Esophagus squamous epithelium (tissue), 5 donors: Measurements from ENCODE around the gene GRK5. TPM values are rescaled to one million over a fixed set of nuclear protein-coding genes. Genes with fewer than 3 reads are reported as not detected.
"Not testable (repeated sequence)": the region's sequence is repeated elsewhere in the genome, so short reads cannot be mapped to it uniquely, and the experiment has no call there.

Experiments used
- DNase-seq: peaks from one replicate; lab custom pipeline; 2025; lab: John Stamatoyannopoulos, UW
- H3K27ac ChIP-seq, 4 donors: fragments of 200-600 bp; sonication (generic); one replicate each; pipeline ENCODE4 v1.5.1; 2016 to 2019; ENCODE audit warnings: mild to moderate bottlenecking in 1 of 4
- H3K27me3 ChIP-seq, 4 donors: fragments of 200-600 bp; sonication (generic); 1 replicate in 3 of 4; 2 replicates in 1 of 4; pipeline versions ENCODE4 v1.5.1 to v1.6.0; 2017 to 2021; ENCODE audit warnings: antibody characterized with exemption in 1 of 4
- H3K36me3 ChIP-seq, 3 donors: fragments of 200-600 bp; sonication (generic); one replicate each; pipeline ENCODE4 v1.5.1; 2016 to 2019
- H3K4me1 ChIP-seq, 3 donors: fragments of 200-600 bp; sonication (generic); one replicate each; pipeline ENCODE4 v1.5.1; 2017 to 2019
- H3K4me3 ChIP-seq, 4 donors: fragments of 200-600 bp; sonication (generic); 1 replicate in 3 of 4; 2 replicates in 1 of 4; pipeline ENCODE4 v1.5.1; 2016 to 2019; ENCODE audit warnings: mild to moderate bottlenecking in 2 of 4, moderate library complexity in 1 of 4
- H3K9me3 ChIP-seq, 3 donors: fragments of 200-600 bp; sonication (generic); one replicate each; pipeline ENCODE4 v1.5.1; 2016 to 2019
- POLR2A ChIP-seq, 4 donors: fragments of 450-650 bp; IDR thresholded peaks; one replicate each; pipeline ENCODE4 v1.6.1; 2017; ENCODE audit warnings: antibody characterized with exemption in 4 of 4, mild to moderate bottlenecking in 4 of 4, moderate library complexity in 3 of 4
- WGBS, 2 donors: methylation state at CpG; one replicate each; pipeline ENCODE4 v1.1.5; 2018; 5-methylcytosine and 5-hydroxymethylcytosine counted together
- intact Hi-C: fragments of 100-400 bp; cut with DNase I; formaldehyde crosslinking; loops from one replicate; pipeline ENCODE4 v1.15.0; 2022
- total RNA-seq, 4 donors: library from RNA; depleted of rRNA; stranded (reverse); fragments of >200 nt; gene quantifications; one replicate each; pipeline ENCODE4 v1.1.0, GENCODE V29; 2016
- TF ChIP-seq, protein P1 (sequence below), 6 experiments: fragments of 450-650 bp in 4 of 6; fragments of 200-600 bp in 2 of 6; sonication (generic) in 2 of 6; IDR thresholded peaks; one replicate each; pipeline ENCODE4 v1.5.1; 2016 to 2019; ENCODE audit warnings: antibody characterized with exemption in 6 of 6, mild to moderate bottlenecking in 4 of 6, moderate library complexity in 4 of 6
- donor health status: DM: yes; HTN: yes; CAD: no.

Gene GRK5
- total RNA-seq, 4 donors from 2014 or later, result 2.4 to 18.9 (median 6.3) TPM

DNA sequence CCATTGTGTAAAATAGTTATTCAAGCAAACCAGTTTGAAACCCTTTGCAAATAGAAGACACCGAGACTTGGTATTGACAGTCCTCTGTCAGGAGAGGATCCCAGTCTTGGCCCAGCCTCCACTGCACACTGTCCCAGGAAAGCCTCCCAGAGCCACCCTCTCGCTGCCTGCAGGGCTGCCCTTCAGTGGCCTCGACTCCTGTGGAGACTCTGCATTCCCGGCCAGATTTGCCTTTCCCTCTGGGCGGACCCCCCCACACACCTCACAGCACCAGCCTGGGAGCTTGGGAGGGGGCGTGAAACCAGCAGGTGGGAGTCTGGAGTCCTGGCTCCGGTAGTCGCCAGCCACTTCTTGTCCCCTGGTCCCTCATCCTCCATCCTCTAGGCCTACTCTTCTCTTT lies 48.7 kb downstream of the GRK5 start:
- TF ChIP-seq POLR2A (IDR thresholded peaks at IDR 0.05), result no peak
- TF ChIP-seq, protein P1, sequence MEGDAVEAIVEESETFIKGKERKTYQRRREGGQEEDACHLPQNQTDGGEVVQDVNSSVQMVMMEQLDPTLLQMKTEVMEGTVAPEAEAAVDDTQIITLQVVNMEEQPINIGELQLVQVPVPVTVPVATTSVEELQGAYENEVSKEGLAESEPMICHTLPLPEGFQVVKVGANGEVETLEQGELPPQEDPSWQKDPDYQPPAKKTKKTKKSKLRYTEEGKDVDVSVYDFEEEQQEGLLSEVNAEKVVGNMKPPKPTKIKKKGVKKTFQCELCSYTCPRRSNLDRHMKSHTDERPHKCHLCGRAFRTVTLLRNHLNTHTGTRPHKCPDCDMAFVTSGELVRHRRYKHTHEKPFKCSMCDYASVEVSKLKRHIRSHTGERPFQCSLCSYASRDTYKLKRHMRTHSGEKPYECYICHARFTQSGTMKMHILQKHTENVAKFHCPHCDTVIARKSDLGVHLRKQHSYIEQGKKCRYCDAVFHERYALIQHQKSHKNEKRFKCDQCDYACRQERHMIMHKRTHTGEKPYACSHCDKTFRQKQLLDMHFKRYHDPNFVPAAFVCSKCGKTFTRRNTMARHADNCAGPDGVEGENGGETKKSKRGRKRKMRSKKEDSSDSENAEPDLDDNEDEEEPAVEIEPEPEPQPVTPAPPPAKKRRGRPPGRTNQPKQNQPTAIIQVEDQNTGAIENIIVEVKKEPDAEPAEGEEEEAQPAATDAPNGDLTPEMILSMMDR (IDR thresholded peaks at IDR 0.05), result no peak
- no peaks in the 10 kb centered on the region for H3K27me3 ChIP-seq
- H3K4me1 ChIP-seq, result peaks cover 0 to 60% (median 39%) of the 10 kb centered on the region in 3 donors
- peak overlapping the region in 3 of 4 donors; percentile 81 to 87 (median 86) for H3K27ac ChIP-seq
- H3K4me3 ChIP-seq, result no peak overlapping the region
- 86 to 89% methylated on average over 5 to 8 of the region's 8 CpGs for WGBS, 2 donors
- H3K9me3 ChIP-seq, result no peaks in the 10 kb centered on the region
- intact Hi-C loops, result no loop called here
- no peaks in the 10 kb centered on the region for H3K36me3 ChIP-seq
- no peak for DNase-seq

DNA sequence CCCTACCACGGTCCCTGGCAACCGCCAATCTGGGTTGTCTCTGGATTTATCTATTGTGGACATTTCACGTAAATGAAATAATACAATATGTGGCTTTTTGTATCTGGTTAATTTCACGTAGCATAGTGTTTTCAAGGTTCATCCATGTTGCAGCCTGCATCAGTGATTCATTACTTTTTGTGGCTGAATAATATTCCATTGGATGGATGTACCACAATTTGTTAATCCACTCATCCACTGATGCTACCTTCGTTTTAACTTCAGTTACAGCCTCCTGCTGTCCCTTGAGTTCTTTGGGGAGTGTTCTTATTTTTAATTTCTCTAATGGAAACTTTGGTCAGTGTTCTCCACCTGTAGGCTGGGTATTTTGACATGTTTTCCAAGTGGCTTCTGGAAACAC lies 49.5 kb downstream of the GRK5 start:
- DNase-seq, result no peak
- TF ChIP-seq, protein P1 (IDR thresholded peaks at IDR 0.05), result no peak
- no peak for TF ChIP-seq POLR2A (IDR thresholded peaks at IDR 0.05)
- H3K4me1 ChIP-seq, result peaks cover 0 to 52% (median 32%) of the 10 kb centered on the region in 3 donors
- H3K27me3 ChIP-seq, result no peaks in the 10 kb centered on the region
- intact Hi-C loops, result no loop called here
- no peak overlapping the region for H3K4me3 ChIP-seq
- 90 to 91% methylated on average over 5 of the region's 5 CpGs for WGBS, 2 donors
- H3K27ac ChIP-seq, result peak overlapping the region in 1 of 4 donors; percentile 5
- H3K36me3 ChIP-seq, result no peaks in the 10 kb centered on the region
- no peaks in the 10 kb centered on the region for H3K9me3 ChIP-seq

DNA sequence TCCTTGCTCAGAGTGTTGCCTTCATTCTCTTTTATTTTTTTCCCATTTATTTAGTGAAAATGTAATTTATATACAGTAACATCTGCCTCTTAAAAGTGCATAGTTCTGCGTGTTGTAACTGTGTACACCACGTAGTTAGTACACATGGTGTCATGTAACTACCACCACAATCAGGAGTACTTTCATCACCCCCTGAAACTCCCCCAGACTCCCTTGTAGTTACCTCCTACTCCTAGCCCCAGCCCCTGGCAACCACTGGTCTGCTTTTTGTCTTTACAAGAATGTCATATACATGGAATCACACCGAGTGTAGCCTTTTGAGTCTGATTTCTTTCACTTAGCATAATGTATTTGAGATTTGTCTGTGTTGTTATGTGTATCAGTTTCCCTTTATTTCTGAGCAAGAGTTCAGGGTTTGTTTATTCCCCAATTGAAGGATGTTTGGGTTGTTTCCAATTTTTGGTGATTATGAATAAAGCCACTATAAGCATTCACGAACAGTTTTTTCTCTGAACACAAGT lies 50.6 kb downstream of the GRK5 start:
- H3K4me1 ChIP-seq, result peaks cover 0 to 41% (median 21%) of the 10 kb centered on the region in 3 donors
- 76 to 78% methylated on average over 4 of the region's 4 CpGs for WGBS, 2 donors
- no peak for TF ChIP-seq POLR2A (IDR thresholded peaks at IDR 0.05)
- TF ChIP-seq, protein P1 (IDR thresholded peaks at IDR 0.05), result no peak
- DNase-seq, result no peak
- H3K9me3 ChIP-seq, result no peaks in the 10 kb centered on the region
- H3K4me3 ChIP-seq, result no peak overlapping the region
- intact Hi-C loops, result no loop called here
- no peaks in the 10 kb centered on the region for H3K36me3 ChIP-seq
- H3K27me3 ChIP-seq, result no peaks in the 10 kb centered on the region
- peak overlapping the region in 1 of 4 donors; percentile 27 for H3K27ac ChIP-seq

DNA sequence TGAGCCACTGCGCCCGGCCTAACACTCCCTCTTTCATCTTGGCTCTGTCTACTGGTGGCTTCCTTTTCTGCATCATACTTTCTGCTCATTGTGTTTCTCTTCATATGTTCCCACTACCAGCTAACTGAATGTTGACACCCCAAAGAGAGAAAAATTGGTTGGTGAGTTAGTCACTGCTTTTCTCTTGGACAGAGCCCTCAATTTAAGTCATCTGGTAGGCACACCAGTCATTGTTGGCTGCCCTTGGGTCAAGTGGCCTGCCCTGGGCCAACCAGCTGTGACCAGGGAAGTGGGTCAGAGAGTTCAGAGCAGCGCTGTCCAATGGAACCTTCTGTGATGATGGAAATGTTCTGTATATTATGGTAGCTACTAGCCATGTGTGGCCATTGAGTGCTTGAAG lies 52.0 kb downstream of the GRK5 start:
- no peak for DNase-seq
- no peaks in the 10 kb centered on the region for H3K9me3 ChIP-seq

DNA sequence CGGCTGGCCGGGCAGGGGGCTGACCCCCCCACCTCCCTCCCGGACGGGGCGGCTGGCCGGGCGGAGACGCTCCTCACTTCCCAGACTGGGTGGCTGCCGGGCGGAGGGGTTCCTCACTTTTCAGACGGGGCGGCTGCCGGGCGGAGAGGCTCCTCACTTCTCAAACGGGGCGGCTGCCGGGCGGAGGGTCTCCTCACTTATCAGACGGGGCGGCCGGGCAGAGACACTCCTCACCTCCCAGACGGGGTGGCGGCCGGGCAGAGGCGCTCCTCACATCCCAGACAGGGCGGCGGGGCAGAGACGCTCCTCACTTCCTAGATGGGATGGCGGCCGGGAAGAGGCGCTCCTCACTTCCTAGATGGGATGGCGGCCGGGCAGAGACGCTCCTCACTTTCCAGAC lies 53.6 kb downstream of the GRK5 start:
- H3K9me3 ChIP-seq, DNase-seq, H3K36me3 ChIP-seq, H3K27ac ChIP-seq, intact Hi-C loops, H3K27me3 ChIP-seq, H3K4me3 ChIP-seq: not testable (repeated sequence)
- WGBS, 2 donors, result no CpG with 5 or more reads among the region's 34 CpGs
- H3K4me1 ChIP-seq, result peaks cover 0 to 23% (median 11%) of the 10 kb centered on the region in 3 donors

More for the DNA sequence above, 52.0 kb downstream of the GRK5 start:
- H3K4me1 ChIP-seq, result peaks cover 0 to 37% (median 12%) of the 10 kb centered on the region in 3 donors
- no peaks in the 10 kb centered on the region for H3K27me3 ChIP-seq
- intact Hi-C loops, result no loop called here
- no peak for TF ChIP-seq POLR2A (IDR thresholded peaks at IDR 0.05)
- TF ChIP-seq, protein P1 (IDR thresholded peaks at IDR 0.05), result no peak
- 92 to 96% methylated on average over 3 of the region's 3 CpGs for WGBS, 2 donors
- no peaks in the 10 kb centered on the region for H3K36me3 ChIP-seq
- no peak overlapping the region for H3K4me3 ChIP-seq
- peak overlapping the region in 2 of 4 donors; percentile 22 to 44 for H3K27ac ChIP-seq
